ENCODE measurements around the gene NOLC1. TPM values are rescaled to one million over a fixed set of nuclear protein-coding genes. Genes with fewer than 3 reads are reported as not detected.

The NOLC1 gene
- total and polyA plus RNA-seq, 4 donors, result 13.6 to 35.9 (median 24.5) TPM

- Histone ChIP-seq H3K4me3 (ENCODE audit: low read length in 2 of 2) (no peak overlapping the region), H3K27ac (ENCODE audit: low read depth in 1 of 2, low read length in 2 of 2) (no peak overlapping the region), H3K9me3 (ENCODE audit: control insufficient read depth, low read length) (peaks cover 6% of the 10 kb centered on the region), H3K4me1 (ENCODE audit: control insufficient read depth in 1 of 2, insufficient read depth in 2 of 2, low read length in 2 of 2) (no peaks in the 10 kb centered on the region), H3K27me3 (ENCODE audit: control insufficient read depth in 1 of 2, insufficient read depth in 2 of 2, low read length in 1 of 2) (peaks cover 0 to 4% of the 10 kb centered on the region in 2 donors), H3K36me3 (ENCODE audit: control insufficient read depth in 1 of 2, insufficient read depth in 2 of 2, low read length in 1 of 2) (no peaks in the 10 kb centered on the region)
- WGBS, 2 donors, result 90 to 91% methylated on average over 34 of the region's 34 CpGs
- DNase-seq, result no peak
- intact Hi-C loops (cut with DNase I), result no loop called here
- no peak for ATAC-seq (ENCODE audit: low FRiP score)
These were observed 48.8 kb downstream of the NOLC1 start for GRCh38 chr10:102200751-102201640.

GRCh38 chr10:102202386-102202785 is 50.2 kb downstream of the NOLC1 start:
- DNase-seq (no peak), ATAC-seq (ENCODE audit: low FRiP score) (no peak)
- Histone ChIP-seq H3K27me3 (ENCODE audit: control insufficient read depth in 1 of 2, insufficient read depth in 2 of 2, low read length in 1 of 2) (peaks cover 0 to 4% of the 10 kb centered on the region in 2 donors), H3K4me3 (ENCODE audit: low read length in 2 of 2) (no peak overlapping the region), H3K4me1 (ENCODE audit: control insufficient read depth in 1 of 2, insufficient read depth in 2 of 2, low read length in 2 of 2) (no peaks in the 10 kb centered on the region), H3K36me3 (ENCODE audit: control insufficient read depth in 1 of 2, insufficient read depth in 2 of 2, low read length in 1 of 2) (no peaks in the 10 kb centered on the region), H3K9me3 (ENCODE audit: control insufficient read depth, low read length) (peaks cover 6% of the 10 kb centered on the region), H3K27ac (ENCODE audit: low read depth in 1 of 2, low read length in 2 of 2) (no peak overlapping the region)
- 77 to 81% methylated on average over 1 of the region's 1 CpG for WGBS, 2 donors
- intact Hi-C loops (cut with DNase I), result no loop called here

GRCh38 chr10:102208311-102209035 is 56.3 kb downstream of the NOLC1 start:
- WGBS, 2 donors, result 11 to 21% methylated on average over 5 of the region's 5 CpGs
- intact Hi-C loops (cut with DNase I), result no loop called here
- ATAC-seq (ENCODE audit: low FRiP score) (no peak), DNase-seq (no peak)
- H3K27ac ChIP-seq (ENCODE audit: low read depth in 1 of 2, low read length in 2 of 2), result no peak overlapping the region
- H3K4me3 ChIP-seq (ENCODE audit: low read length in 2 of 2), result no peak overlapping the region
- no peaks in the 10 kb centered on the region for H3K36me3 ChIP-seq (ENCODE audit: control insufficient read depth in 1 of 2, insufficient read depth in 2 of 2, low read length in 1 of 2)
- H3K9me3 ChIP-seq (ENCODE audit: control insufficient read depth, low read length), result peaks cover 6% of the 10 kb centered on the region
- H3K4me1 ChIP-seq (ENCODE audit: control insufficient read depth in 1 of 2, insufficient read depth in 2 of 2, low read length in 2 of 2), result no peaks in the 10 kb centered on the region
- H3K27me3 ChIP-seq (ENCODE audit: control insufficient read depth in 1 of 2, insufficient read depth in 2 of 2, low read length in 1 of 2), result peaks cover 0 to 2% of the 10 kb centered on the region in 2 donors

- no peak overlapping the region for H3K4me3 ChIP-seq (ENCODE audit: low read length in 2 of 2)
- 89 to 91% methylated on average over 3 of the region's 3 CpGs for WGBS, 2 donors
- H3K36me3 ChIP-seq (ENCODE audit: control insufficient read depth in 1 of 2, insufficient read depth in 2 of 2, low read length in 1 of 2), result no peaks in the 10 kb centered on the region
- H3K27me3 ChIP-seq (ENCODE audit: control insufficient read depth in 1 of 2, insufficient read depth in 2 of 2, low read length in 1 of 2), result no peaks in the 10 kb centered on the region
- no peak overlapping the region for H3K27ac ChIP-seq (ENCODE audit: low read depth in 1 of 2, low read length in 2 of 2)
- no peaks in the 10 kb centered on the region for H3K9me3 ChIP-seq (ENCODE audit: control insufficient read depth, low read length)
- no peak for ATAC-seq (ENCODE audit: low FRiP score)
- intact Hi-C loops (cut with DNase I), result no loop called here
- no peaks in the 10 kb centered on the region for H3K4me1 ChIP-seq (ENCODE audit: control insufficient read depth in 1 of 2, insufficient read depth in 2 of 2, low read length in 2 of 2)
- DNase-seq, result no peak
These were observed 59.6 kb downstream of the NOLC1 start for GRCh38 chr10:102211615-102212299.

Other genes with a start within 250 kb of the NOLC1 start
- 10 to 100 TPM; 20.8 to 26.9 TPM for gene ARMH3, start 96.2 kb upstream of the NOLC1 start, total RNA-seq
- 10 to 100 TPM in 1 of 2 donors, 1 to 10 TPM in 1; 8.6 to 13.6 TPM for gene ARMH3, start 96.2 kb upstream of the NOLC1 start, polyA plus RNA-seq
- gene HPS6, start 87.0 kb upstream of the NOLC1 start, total RNA-seq, result 10 to 100 TPM; 14.4 to 15.0 TPM
- 1 to 10 TPM; 4.3 to 9.0 TPM for gene HPS6, start 87.0 kb upstream of the NOLC1 start, polyA plus RNA-seq
- gene LDB1, start 32.0 kb upstream of the NOLC1 start, total RNA-seq, result 10 to 100 TPM; 43.0 to 67.3 TPM
- 10 to 100 TPM; 16.2 to 42.8 TPM for gene LDB1, start 32.0 kb upstream of the NOLC1 start, polyA plus RNA-seq
- 10 to 100 TPM; 31.4 to 35.9 TPM for gene PPRC1, start 19.3 kb upstream of the NOLC1 start, total RNA-seq
- 10 to 100 TPM in 1 of 2 donors, 1 to 10 TPM in 1; 9.8 to 18.1 TPM for gene PPRC1, start 19.3 kb upstream of the NOLC1 start, polyA plus RNA-seq
- not detected for gene ELOVL3, start 73.9 kb downstream of the NOLC1 start, total RNA-seq
- gene ELOVL3, start 73.9 kb downstream of the NOLC1 start, polyA plus RNA-seq, result not detected
- gene PITX3, start 89.1 kb downstream of the NOLC1 start, total RNA-seq, result not detected
- under 1 TPM in 1 of 2 donors, not detected in 1; 0.13 TPM for gene PITX3, start 89.1 kb downstream of the NOLC1 start, polyA plus RNA-seq
- gene GBF1, start 93.1 kb downstream of the NOLC1 start, total RNA-seq, result 10 to 100 TPM; 41.9 to 44.0 TPM
- gene GBF1, start 93.1 kb downstream of the NOLC1 start, polyA plus RNA-seq, result 10 to 100 TPM in 1 of 2 donors, 1 to 10 TPM in 1; 7.1 to 23.3 TPM
- 10 to 100 TPM; 48.4 to 63.3 TPM for gene NFKB2, start 243.3 kb downstream of the NOLC1 start, total RNA-seq
- gene NFKB2, start 243.3 kb downstream of the NOLC1 start, polyA plus RNA-seq, result 10 to 100 TPM in 1 of 2 donors, 1 to 10 TPM in 1; 9.8 to 43.4 TPM